Measurements from ENCODE around the gene MAP3K14. TPM values are rescaled to one million over a fixed set of nuclear protein-coding genes. Genes with fewer than 3 reads are reported as not detected.

MAP3K14 gene
- total RNA-seq, 1 donor from 2014 or later = 27.8 TPM

DNA sequence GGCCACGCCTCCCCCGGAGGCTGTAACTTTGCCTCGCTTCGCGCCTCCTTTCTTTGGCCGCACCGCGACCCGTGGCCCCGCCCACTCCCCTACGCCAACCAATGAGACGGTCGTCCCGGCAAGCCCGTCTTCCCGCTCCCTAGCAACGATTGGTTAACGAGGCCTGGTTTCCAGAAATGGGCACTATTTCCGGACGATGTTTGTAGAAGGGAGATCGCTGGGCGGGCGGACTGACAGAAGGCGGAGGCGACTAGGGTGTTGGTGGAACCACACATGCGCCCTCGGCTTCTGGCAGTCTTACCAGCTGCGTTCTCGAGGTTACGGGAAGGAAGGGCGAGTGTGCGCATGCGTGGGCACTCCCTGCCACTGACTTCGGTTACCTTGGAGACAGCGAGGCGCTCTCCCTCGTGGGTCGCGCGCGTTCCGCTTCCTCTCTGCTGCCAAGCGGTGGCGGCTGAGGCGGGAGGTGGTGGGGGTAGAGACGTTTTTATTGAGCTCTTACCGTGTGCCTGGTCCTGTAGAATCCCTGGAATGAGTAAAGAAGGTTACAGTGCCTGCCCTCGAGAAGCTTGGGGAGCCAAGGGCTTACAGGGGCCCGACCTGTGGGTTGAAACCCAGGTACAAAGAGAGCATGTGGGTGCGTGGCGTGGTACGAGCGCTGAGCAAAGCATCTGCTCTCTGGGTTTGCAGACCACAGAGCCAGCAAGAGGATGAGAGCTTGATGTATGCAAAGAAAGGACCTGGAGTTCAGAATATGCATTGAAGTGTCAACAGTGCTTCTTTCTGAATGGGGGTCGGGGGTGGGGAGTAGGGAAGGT, 500 bp upstream of the MAP3K14 start:
- intact Hi-C loops (cut with micrococcal nuclease) = loop anchor here (1.0 to 5.0 kb wide), 9 partner anchors 15 to 256 kb away; partner anchors contain the start of genes HEXIM1, HEXIM2 and NMT1

- intact Hi-C loops (cut with micrococcal nuclease) = loop anchor here (2.0 to 5.0 kb wide), 4 partner anchors 13 to 155 kb away; partner anchors contain the start of gene HEXIM2
Observed at GRCh38 chr17:45315648-45316433, 979 bp downstream of the MAP3K14 start.

DNA sequence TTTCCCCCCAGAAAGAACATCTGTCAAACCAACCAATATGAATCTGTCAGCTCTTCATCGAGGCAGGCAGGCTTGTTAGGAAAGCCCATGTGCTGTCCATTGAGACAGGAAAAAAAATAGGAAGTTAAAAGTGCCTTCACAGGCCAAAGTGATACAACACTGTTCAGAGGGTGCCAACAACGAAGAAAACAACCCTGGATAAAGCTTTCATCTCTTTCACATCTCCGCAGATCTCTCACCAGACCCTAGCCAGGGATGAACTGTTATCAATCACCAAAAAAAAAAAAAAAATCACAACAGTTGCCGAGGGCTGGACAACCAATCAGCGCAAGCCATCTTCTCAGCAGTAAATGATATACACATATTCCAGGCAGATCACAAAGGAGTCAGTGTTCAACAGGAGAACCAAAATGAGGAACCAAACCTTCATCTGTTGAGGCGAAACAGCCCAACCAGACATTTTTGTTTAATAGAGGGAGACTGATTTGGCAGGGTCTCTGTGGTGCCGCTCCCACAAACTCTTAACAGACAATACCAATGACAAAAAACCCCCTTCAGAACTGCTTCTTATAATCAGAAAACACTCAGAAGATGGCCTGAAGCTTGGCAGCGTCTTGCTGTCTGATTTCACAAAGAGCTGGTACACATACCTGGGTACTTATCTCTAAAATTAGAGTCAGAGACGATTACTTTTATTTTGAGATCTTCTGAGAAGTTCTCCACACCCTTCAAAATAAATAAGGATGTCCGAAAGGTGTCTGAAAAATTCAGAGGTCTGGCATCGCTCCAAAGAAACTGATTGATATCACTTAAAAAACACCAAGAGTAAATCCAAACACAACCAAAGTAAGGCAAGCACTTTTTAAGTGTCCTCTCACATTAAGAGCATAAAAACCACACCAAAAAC, 1.8 kb downstream of the MAP3K14 start:
- intact Hi-C loops (cut with micrococcal nuclease) = loop anchor here (5.0 kb wide), 1 partner anchor 72 kb away; no protein-coding TSS in a partner anchor

- intact Hi-C loops (cut with micrococcal nuclease) = no loop called here
Observed at GRCh38 chr17:45313996-45314740, 2.7 kb downstream of the MAP3K14 start.

GRCh38 chr17:45313421-45313771, 3.4 kb downstream of the MAP3K14 start:
- intact Hi-C loops (cut with micrococcal nuclease) = no loop called here

DNA sequence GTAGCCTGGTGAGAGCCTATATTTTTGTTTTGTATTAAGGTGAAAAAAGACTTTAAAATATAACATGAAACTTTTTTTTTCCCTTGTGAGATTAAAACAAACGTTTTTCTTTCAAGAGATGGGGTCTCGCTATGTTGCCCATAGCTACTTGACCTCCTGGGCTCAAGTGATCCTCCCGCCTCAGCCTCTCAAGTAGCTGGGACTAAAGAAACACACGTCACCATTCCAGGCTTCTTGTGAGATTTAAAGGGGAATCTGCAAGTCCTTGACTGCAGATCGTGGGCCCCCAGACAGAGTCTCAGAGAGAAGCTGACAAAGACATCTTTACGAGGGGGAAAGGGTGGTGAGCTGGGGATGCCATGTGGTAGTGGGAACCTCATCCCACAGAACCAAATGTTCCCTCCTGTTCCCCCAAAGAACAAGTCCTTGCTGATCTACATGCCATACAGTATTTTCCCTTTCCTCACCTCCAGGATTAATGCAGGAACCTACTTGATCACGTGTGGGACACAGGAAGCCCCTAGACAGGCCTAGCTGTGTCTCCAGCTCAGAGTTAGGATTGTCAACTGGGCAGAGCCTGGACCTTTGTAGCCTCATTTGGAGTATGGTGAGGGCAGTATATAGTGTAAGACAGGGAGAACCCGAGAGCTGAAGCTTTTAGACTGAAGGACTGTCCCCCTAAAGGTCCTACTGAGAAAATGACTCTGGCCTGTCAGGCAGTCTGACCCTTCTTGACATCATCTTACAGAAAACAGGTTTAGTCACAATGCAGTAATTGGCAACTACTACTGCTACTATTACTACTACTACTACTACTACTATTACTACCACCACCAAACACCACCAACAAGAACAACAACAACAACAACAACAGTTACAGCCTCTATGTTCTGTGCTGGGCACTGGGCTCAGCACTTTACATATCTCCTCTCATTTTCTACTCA, 4.1 kb downstream of the MAP3K14 start:
- intact Hi-C loops (cut with micrococcal nuclease) = no loop called here

GRCh38 chr17:45311760-45312476, 4.9 kb downstream of the MAP3K14 start:
- intact Hi-C loops (cut with micrococcal nuclease) = no loop called here

DNA sequence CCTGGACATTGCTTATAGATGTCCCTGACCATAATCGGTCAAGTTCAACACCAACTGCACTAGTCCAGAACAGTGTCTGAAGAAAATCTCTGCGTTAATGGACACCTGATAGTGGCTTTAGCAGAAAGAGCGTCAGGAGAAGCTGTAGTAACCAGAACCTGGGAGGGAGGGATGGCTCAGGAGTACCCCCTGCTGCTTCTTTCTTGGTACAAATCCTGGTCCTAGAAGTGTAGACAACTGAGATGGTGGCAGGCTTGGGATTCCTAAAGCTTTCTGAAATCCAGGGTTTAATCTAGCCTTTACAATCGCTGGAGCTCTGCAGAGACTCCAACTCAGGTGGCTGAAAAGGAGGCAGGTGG, 5.4 kb downstream of the MAP3K14 start:
- intact Hi-C loops (cut with micrococcal nuclease) = no loop called here

- intact Hi-C loops (cut with micrococcal nuclease) = no loop called here
Observed at GRCh38 chr17:45310380-45311324, 6.2 kb downstream of the MAP3K14 start.

- intact Hi-C loops (cut with micrococcal nuclease) = no loop called here
Observed at GRCh38 chr17:45309400-45309799, 7.4 kb downstream of the MAP3K14 start.

- intact Hi-C loops (cut with micrococcal nuclease) = no loop called here
Observed at GRCh38 chr17:45308840-45309239, 8.0 kb downstream of the MAP3K14 start.

GRCh38 chr17:45308016-45308365, 8.8 kb downstream of the MAP3K14 start:
- intact Hi-C loops (cut with micrococcal nuclease) = no loop called here

- intact Hi-C loops (cut with micrococcal nuclease) = loop anchor here (1.0 kb wide), 1 partner anchor 146 kb away; the partner anchor contains the start of gene HEXIM2
Observed at GRCh38 chr17:45307290-45308015, 9.4 kb downstream of the MAP3K14 start.

GRCh38 chr17:45306623-45307022, 10.2 kb downstream of the MAP3K14 start:
- intact Hi-C loops (cut with micrococcal nuclease) = loop anchor here (1.0 kb wide), 1 partner anchor 145 kb away; the partner anchor contains the start of gene HEXIM2

- intact Hi-C loops (cut with micrococcal nuclease) = no loop called here
Observed at GRCh38 chr17:45306094-45306493, 10.7 kb downstream of the MAP3K14 start.

- intact Hi-C loops (cut with micrococcal nuclease) = no loop called here
Observed at GRCh38 chr17:45305530-45306087, 11.2 kb downstream of the MAP3K14 start.

All from T-helper 2 cell treated with Interferon-gamma antibody and Interleukin-4, amounts not matched to agents 100 ng/mL and 5 ng/mL, for 36 hours (primary cell).